Measurements from ENCODE around the gene CHTOP. TPM values are rescaled to one million over a fixed set of nuclear protein-coding genes. Genes with fewer than 3 reads are reported as not detected.

CHTOP gene
- total RNA-seq, 1 donor from 2014 or later, result 66.3 TPM

DNA sequence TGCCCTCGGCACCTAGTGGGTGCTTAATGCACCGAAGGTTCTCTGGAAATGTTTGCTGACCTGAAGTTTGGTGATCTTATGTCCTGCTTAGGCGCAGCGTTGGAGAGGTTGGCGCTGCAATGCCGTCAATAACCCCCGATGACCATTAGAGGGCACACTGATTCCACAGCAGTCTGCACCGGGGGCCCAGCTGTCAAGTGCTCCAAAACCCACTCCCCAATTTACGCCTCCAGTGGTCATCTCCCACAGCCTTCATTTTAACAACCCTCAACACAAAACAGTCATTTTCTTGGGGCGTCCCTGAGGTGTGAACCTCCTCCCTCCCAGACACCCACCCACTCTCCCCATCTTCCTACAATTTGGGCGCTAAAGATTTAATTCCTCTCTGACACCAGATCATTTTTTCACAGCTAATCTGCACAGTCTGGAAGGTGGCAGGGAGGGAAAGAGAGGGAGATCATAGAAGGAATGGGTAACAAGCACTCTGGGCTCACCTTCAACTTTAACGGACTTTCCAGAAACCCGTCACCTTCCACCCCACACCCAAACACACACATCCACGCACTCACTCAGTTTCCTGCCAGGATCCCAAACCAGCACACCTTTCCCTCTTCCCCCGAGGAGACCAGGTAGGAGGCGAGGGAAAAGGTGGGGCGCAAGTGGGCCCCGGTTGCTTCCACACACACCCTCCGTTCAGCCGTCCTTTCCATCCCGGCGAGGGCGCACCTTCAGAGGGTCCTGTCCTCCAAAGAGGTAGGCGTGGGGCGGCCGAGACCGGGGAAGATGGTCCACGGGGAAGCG lies 44.1 kb downstream of the CHTOP start:
- ATAC-seq (peak; percentile 80), DNase-seq (ENCODE audit: low spot score) (no peak)
- intact Hi-C loops (cut with DNase I), result no loop called here

DNA sequence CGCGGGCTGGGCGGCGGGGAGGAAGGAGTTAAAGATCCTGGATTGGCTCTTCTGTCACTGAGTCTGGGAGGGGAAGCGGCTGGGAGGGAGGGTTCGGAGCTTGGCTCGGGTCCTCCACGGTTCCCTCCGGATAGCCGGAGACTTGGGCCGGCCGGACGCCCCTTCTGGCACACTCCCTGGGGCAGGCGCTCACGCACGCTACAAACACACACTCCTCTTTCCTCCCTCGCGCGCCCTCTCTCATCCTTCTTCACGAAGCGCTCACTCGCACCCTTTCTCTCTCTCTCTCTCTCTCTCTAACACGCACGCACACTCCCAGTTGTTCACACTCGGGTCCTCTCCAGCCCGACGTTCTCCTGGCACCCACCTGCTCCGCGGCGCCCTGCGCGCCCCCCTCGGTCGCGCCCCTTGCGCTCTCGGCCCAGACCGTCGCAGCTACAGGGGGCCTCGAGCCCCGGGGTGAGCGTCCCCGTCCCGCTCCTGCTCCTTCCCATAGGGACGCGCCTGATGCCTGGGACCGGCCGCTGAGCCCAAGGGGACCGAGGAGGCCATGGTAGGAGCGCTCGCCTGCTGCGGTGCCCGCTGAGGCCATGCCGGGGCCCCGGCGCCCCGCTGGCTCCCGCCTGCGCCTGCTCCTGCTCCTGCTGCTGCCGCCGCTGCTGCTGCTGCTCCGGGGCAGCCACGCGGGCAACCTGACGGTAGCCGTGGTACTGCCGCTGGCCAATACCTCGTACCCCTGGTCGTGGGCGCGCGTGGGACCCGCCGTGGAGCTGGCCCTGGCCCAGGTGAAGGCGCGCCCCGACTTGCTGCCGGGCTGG lies 44.9 kb downstream of the CHTOP start, which contains the start of gene NPR1:
TSS of gene NPR1 (plus strand) at position 170 of the 818 bp plus-strand sequence. CDS start at position 591, 421 bp downstream.
- ATAC-seq (peak; percentile 83), DNase-seq (ENCODE audit: low spot score) (peak; percentile 78)
- intact Hi-C loops (cut with DNase I), result no loop called here

DNA sequence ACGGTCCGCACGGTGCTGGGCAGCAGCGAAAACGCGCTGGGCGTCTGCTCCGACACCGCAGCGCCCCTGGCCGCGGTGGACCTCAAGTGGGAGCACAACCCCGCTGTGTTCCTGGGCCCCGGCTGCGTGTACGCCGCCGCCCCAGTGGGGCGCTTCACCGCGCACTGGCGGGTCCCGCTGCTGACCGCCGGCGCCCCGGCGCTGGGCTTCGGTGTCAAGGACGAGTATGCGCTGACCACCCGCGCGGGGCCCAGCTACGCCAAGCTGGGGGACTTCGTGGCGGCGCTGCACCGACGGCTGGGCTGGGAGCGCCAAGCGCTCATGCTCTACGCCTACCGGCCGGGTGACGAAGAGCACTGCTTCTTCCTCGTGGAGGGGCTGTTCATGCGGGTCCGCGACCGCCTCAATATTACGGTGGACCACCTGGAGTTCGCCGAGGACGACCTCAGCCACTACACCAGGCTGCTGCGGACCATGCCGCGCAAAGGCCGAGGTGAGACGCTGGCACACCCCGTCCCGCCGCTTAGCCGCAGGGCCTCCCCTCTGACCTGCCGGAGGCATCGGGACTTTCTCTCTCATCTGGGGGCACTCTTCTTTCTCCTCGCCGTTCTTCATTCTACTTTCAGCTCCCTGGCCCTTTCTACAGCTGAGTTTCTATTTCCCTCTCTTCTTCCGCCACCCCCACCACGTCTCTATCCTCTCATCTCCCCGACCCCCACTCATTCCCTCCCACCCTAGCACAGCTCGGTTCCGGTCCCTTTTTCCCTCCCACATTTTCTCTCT lies 45.7 kb downstream of the CHTOP start:
- no peak for DNase-seq (ENCODE audit: low spot score)
- intact Hi-C loops (cut with DNase I), result no loop called here
- peak; percentile 19 for ATAC-seq

DNA sequence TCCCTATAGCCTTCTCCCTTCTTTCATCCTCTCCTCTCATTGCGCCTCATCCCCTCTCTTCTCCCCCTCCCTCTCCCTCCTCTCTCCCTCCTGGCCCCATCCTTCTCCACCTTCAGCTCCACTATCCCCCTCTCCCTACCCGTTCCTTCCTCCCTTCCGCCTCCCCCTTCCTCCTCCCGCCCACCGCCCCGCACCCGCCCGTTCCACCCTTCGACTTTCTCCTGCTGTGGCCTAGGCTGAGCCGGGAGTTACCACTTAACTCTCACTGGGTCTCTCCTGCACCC lies 46.2 kb downstream of the CHTOP start:
- intact Hi-C loops (cut with DNase I), result no loop called here
- ATAC-seq (no peak), DNase-seq (ENCODE audit: low spot score) (no peak)

DNA sequence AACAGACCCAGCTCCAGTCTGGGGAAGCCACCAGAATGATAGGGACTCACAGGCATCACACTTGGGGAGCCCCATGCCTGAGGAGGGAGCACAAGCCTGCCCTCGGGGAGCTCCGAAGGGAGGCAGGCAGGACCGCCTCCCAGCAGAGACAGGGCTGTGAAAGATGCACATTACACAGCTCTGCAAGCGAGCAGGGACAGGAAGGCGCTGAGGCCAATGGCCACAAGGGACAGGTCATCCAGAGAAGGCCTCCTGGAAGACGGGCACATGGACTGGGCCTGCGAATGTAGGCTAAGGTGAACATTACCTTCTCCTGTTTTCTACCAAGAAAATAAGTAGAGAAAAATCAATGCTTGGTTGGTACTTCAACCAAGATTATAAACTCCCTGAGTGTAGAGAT lies 48.9 kb downstream of the CHTOP start:
- intact Hi-C loops (cut with DNase I), result no loop called here
- DNase-seq (ENCODE audit: low spot score) (no peak), ATAC-seq (no peak)

DNA sequence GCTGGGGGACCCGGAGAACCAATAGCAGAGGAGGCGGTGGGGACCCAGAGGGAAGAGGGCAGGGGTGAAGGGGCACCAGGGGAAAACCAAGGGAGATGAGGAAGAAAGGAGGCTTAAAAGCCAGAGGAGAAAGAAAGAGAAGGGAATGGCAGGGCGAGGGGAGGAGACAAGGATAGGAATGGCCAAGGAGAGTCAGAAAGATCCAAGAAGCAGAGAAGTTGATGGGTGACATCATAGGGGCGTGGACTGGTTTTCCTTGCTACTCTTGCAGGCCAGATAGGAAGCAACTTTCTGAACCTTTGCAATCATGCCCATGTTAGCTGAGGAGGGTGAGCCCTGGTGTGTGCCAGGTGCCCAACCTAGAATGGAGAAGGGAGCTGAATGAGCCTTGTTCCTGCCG lies 50.0 kb downstream of the CHTOP start:
- intact Hi-C loops (cut with DNase I), result no loop called here
- DNase-seq (ENCODE audit: low spot score) (no peak), ATAC-seq (no peak)

DNA sequence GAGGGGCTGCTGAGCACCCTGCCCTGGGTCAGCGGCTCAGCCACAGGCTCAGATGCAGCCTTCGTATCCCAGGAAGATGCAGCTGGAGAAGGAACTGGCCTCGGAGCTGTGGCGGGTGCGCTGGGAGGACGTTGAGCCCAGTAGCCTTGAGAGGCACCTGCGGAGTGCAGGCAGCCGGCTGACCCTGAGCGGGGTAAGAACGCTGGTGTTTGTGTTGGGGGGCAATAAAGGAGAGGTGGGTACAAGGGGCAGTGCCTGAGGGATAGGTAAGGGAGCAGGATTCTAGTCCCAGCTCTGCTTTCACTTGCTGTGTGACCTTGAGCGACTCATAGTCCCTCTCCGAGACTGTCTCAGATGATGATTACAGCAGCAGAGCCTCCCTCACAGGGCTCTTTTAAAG lies 51.0 kb downstream of the CHTOP start:
- DNase-seq (ENCODE audit: low spot score) (no peak), ATAC-seq (no peak)
- intact Hi-C loops (cut with DNase I), result no loop called here

DNA sequence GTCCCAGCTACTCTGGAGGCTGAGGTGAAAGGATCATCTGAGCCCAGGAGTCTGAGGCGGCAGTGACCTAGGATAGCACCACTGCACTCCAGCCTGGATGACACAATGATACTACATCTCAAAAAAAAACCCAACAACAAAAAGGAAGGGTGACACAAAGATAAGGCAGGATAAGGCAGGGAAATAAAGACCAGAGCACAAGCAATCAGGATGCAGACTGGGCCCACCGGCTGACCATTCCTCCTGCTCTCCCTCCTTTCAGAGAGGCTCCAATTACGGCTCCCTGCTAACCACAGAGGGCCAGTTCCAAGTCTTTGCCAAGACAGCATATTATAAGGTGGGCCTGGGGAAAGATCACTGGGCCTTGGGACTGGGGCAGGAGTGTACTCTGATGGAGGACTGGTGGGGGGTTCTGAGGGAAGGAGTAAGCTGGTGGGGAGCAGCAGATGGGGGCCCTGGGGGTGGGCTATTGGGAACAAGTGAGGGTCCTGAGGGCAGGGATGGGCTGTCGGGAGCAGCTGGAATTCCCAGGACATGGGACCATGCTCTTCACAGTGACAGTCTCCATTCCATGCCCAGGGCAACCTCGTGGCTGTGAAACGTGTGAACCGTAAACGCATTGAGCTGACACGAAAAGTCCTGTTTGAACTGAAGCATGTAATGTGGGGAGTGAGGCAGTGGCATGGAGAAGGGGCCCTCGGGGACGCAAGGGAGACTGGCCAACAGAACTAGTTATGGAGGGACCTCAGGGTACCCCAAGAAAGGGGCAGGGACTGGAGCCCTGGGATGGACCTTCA lies 51.9 kb downstream of the CHTOP start:
- ATAC-seq (no peak), DNase-seq (ENCODE audit: low spot score) (no peak)
- intact Hi-C loops (cut with DNase I), result no loop called here

DNA sequence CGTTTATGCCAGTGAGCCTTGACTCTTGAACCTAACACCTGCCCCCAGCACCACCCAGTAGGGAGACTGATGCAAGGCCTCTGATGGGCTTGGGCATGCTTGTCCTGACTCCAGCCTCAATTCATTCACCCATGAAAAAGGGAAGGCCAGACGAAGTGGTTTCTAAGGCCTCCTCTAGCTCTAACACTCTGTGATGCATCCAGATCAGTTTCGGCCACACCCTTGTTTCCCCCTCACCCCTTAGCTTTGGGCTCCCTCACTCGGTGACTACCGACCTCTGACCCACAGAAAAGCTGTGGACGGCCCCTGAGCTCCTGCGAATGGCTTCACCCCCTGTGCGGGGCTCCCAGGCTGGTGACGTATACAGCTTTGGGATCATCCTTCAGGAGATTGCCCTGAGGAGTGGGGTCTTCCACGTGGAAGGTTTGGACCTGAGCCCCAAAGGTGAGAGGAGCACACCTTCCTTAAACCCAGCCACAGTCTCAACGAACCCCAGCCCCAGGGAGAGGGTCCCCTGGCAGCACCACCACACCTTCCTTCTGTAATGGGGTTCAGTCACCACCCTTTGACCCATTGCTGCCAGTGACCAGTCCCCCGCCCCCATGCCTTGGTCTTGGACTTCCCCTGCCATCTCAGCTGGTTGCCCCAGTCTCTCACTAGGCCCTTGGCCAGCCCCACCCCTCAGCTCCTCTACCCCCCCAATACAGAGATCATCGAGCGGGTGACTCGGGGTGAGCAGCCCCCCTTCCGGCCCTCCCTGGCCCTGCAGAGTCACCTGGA lies 53.7 kb downstream of the CHTOP start:
- intact Hi-C loops (cut with DNase I), result no loop called here

DNA sequence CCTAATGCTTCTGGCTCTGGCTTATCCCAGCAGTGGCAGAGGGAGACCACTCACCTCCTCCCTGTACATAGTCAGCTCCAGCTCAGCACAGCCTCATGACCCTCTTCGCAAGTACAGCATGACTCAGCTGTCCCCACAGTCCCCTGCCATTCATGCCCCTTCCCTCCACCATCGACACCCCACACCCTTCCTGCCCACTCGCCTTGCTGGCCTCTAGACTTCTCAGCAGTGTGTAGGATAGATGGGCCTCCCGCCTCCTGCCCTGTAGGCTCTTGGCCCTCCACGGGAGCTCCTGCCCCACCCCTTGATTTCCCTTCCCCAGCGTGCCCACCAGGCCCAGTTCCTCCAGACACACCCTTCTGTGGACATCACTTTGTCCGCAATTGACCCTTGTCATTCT lies 54.4 kb downstream of the CHTOP start:
- ATAC-seq (no peak), DNase-seq (ENCODE audit: low spot score) (no peak)
- intact Hi-C loops (cut with DNase I), result no loop called here

More for the DNA sequence above, 53.7 kb downstream of the CHTOP start:
- ATAC-seq, result no peak
- DNase-seq (ENCODE audit: low spot score), result no peak

DNA sequence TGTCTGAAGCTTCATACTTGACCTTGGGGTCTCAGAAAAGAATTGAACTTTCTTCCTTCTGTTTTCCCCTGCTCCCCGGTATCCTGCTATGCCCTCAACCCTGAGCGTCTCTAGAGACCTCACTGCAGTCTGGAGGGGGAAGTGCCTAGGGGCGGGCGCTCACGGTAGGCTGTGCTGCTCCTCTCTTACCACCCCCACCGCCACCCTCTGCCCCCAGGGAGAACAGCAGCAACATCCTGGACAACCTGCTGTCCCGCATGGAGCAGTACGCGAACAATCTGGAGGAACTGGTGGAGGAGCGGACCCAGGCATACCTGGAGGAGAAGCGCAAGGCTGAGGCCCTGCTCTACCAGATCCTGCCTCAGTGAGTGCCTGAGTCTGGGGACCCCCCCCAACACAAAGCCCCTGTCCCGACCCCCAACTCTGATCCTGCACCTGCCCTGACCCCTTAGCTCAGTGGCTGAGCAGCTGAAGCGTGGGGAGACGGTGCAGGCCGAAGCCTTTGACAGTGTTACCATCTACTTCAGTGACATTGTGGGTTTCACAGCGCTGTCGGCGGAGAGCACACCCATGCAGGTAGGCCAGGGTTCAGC lies 55.0 kb downstream of the CHTOP start:
- intact Hi-C loops (cut with DNase I), result no loop called here
- no peak for DNase-seq (ENCODE audit: low spot score)
- no peak for ATAC-seq

DNA sequence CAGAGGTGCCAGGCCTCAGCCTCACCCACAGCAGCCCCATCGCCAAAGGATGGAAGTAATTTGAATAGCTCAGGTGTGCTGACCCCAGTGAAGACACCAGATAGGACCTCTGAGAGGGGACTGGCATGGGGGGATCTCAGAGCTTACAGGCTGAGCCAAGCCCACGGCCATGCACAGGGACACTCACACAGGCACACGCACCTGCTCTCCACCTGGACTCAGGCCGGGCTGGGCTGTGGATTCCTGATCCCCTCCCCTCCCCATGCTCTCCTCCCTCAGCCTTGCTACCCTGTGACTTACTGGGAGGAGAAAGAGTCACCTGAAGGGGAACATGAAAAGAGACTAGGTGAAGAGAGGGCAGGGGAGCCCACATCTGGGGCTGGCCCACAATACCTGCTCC lies 59.6 kb downstream of the CHTOP start:
- intact Hi-C loops (cut with DNase I), result no loop called here
- ATAC-seq (no peak), DNase-seq (ENCODE audit: low spot score) (no peak)

Small RNAs within 50 kb of the gene (microRNA-seq; reads per million reads assigned to microRNA genes)
- gene MIR8083, result not detected

Other genes with a start within 250 kb of the CHTOP start
- gene S100A8, start 243.0 kb upstream of the CHTOP start, total RNA-seq, result 192 TPM
- not detected for gene S100A7A, start 217.5 kb upstream of the CHTOP start, total RNA-seq
- gene S100A7, start 173.4 kb upstream of the CHTOP start, total RNA-seq, result 0.85 TPM
- 1,022 TPM for gene S100A6, start 98.1 kb upstream of the CHTOP start, total RNA-seq
- gene S100A5, start 93.1 kb upstream of the CHTOP start, total RNA-seq, result not detected
- gene S100A4, start 88.3 kb upstream of the CHTOP start, total RNA-seq, result 258 TPM
- gene S100A3, start 84.8 kb upstream of the CHTOP start, total RNA-seq, result not detected
- gene S100A2, start 68.2 kb upstream of the CHTOP start, total RNA-seq, result 3.5 TPM
- gene S100A16, start 20.9 kb upstream of the CHTOP start, total RNA-seq, result 58.4 TPM
- 0.49 TPM for gene S100A14, start 17.7 kb upstream of the CHTOP start, total RNA-seq
- 112 TPM for gene S100A13, start 6.6 kb upstream of the CHTOP start, total RNA-seq
- 99.7 TPM for gene S100A1, start 5.6 kb upstream of the CHTOP start, total RNA-seq
- 30.2 TPM for gene SNAPIN, start 24.6 kb downstream of the CHTOP start, total RNA-seq
- gene ILF2, start 36.9 kb downstream of the CHTOP start, total RNA-seq, result 73.5 TPM
- 34.1 TPM for gene NPR1, start 44.6 kb downstream of the CHTOP start, total RNA-seq
- 72.4 TPM for gene INTS3, start 94.0 kb downstream of the CHTOP start, total RNA-seq
- 38.0 TPM for gene SLC27A3, start 141.3 kb downstream of the CHTOP start, total RNA-seq

Data from sciatic nerve (tissue), 2 donors.